GM19238 (cell line): ENCODE data around the gene PCDHGA9.
"Not testable (repeated sequence)": the region's sequence is repeated elsewhere in the genome, so short reads cannot be mapped to it uniquely, and the experiment has no call there.

Experiments used
- DNase-seq: peaks from one replicate; pipeline ENCODE4 v3.0.0; 2011; ENCODE audit warnings: low spot score; ENCODE audit not compliant: insufficient read length

The PCDHGA9 gene

DNA sequence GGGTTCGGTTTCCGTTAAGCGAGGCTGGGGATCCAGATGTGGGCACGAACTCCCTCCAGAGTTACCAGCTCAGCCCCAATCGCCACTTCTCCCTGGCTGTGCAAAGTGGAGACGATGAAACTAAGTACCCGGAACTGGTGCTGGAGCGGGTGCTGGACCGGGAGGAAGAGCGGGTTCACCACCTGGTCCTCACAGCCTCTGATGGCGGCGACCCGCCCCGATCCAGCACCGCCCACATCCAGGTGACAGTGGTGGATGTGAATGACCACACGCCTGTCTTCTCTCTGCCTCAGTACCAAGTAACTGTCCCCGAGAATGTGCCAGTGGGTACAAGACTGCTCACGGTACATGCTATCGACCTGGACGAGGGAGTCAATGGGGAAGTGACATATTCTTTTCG lies 19.2 kb upstream of the PCDHGA9 start:
- DNase-seq: no peak

DNA sequence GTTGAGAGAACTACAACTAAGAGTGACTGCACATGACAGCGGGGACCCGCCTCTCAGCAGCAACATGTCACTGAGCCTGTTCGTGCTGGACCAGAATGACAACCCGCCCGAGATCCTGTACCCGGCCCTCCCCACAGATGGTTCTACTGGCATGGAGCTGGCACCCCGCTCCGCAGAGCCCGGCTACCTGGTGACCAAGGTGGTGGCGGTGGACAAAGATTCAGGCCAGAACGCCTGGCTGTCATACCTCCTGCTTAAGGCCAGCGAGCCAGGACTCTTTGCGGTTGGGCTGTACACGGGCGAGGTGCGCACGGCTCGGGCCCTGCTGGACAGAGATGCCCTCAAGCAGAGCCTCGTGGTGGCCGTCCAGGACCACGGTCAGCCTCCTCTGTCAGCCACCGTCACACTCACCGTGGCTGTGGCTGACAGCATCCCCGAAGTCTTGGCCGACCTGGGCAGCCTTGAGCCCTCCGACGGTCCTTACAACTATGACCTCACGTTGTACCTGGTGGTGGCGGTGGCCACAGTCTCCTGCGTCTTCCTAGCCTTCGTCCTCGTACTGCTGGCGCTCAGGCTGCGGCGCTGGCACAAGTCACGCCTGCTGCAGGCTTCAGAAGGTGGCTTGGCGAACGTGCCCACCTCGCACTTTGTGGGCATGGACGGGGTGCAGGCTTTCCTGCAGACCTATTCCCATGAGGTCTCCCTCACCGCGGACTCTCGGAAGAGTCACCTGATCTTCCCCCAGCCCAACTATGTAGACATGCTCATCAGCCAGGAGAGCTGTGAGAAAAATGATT lies 17.9 kb upstream of the PCDHGA9 start:
- DNase-seq: no peak

DNA sequence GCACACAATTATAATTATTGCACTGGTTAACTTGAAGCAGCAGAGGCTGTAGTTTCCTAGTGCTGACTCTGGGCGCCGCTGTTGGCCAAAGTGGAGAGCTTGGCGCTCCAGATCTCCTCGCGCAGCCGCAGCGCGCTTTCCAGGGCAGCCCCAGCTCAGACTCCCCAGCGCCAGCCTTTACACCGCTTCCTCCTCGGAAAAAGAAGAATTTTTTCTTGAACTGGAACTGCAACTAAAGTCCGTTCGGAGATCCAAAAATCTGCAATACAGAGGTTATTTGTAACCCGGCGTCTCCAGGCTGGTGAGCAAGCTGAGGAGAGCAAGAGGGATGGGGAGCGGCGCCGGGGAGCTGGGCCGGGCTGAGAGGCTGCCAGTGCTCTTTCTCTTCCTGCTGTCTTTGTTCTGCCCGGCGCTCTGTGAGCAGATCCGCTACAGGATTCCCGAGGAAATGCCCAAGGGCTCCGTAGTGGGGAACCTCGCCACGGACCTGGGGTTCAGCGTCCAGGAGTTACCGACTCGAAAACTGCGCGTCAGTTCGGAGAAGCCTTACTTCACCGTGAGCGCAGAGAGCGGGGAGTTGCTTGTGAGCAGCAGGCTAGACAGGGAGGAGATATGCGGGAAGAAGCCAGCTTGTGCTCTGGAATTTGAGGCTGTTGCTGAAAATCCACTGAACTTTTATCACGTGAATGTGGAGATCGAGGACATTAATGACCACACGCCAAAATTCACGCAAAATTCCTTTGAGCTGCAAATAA lies 14.8 kb upstream of the PCDHGA9 start, which contains the start of gene PCDHGB4:
PCDHGB4 (plus strand) TSS at position 142 of the 755 bp plus-strand sequence; CDS start at position 329, 187 bp downstream.
- DNase-seq: not testable (repeated sequence)

DNA sequence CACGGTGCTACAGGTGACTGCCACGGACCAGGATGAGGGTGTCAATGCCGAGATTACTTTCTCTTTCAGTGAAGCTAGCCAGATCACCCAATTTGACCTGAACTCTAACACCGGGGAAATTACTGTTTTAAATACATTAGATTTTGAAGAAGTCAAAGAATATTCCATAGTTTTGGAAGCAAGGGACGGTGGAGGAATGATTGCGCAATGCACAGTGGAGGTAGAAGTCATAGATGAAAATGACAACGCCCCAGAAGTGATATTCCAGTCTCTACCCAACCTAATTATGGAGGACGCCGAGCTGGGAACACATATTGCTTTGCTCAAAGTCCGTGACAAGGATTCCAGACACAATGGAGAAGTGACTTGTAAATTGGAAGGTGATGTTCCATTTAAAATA lies 13.9 kb upstream of the PCDHGA9 start:
- DNase-seq: no peak

DNA sequence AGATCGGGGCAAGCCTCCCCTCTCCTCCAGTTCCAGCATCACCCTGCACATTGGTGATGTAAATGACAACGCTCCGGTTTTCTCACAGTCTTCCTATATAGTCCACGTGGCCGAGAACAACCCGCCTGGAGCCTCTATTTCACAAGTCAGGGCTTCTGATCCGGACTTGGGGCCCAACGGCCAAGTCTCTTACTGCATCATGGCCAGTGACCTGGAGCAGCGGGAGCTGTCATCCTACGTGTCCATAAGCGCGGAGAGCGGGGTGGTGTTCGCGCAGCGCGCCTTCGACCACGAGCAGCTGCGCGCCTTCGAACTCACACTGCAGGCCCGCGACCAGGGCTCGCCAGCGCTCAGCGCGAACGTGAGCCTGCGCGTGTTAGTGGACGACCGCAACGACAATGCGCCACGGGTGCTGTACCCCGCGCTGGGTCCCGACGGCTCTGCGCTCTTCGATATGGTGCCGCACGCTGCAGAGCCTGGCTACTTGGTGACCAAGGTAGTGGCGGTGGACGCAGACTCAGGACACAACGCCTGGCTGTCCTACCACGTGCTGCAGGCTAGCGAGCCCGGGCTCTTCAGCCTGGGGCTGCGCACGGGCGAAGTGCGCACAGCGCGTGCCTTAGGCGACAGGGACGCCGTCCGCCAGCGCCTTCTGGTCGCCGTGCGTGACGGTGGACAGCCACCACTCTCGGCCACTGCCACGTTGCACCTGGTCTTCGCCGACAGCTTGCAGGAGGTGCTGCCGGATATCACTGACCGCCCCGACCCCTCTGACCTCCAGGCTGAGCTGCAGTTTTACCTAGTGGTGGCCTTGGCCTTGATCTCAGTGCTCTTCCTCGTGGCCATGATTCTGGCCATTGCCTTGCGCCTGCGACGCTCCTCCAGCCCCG lies 13.2 kb upstream of the PCDHGA9 start:
- DNase-seq: no peak

DNA sequence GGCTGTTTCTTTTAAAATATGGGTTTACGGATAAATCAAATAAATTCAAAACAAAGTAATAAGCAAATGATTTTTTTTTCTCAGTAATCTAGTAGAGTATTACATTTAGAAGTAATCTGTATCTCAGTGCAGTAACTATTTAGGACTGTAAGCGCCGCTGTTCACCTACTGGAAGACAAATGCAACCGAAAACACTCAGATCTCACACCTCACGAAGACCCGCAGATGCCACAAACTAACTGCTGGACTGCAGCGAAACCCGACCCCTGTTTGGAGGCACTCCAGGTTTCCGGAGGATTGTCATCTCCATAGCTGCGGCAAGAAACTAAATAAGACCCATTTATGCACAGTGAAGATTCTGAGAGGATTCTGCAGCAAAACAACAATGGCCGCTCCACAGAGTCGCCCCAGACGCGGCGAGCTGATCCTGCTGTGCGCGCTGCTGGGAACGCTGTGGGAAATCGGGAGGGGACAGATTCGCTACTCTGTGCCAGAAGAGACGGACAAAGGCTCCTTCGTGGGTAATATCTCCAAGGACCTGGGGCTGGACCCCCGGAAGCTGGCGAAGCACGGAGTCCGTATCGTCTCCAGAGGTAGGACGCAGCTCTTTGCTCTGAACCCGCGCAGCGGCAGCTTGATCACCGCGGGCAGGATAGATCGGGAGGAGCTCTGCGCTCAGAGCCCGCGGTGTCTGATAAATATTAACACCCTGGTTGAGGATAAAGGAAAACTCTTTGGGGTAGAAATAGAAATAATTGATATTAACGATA lies 10.0 kb upstream of the PCDHGA9 start, which contains the start of gene PCDHGA8:
PCDHGA8 (plus strand) TSS at position 205 of the 770 bp plus-strand sequence; CDS start at position 386, 181 bp downstream.
- DNase-seq: no peak

DNA sequence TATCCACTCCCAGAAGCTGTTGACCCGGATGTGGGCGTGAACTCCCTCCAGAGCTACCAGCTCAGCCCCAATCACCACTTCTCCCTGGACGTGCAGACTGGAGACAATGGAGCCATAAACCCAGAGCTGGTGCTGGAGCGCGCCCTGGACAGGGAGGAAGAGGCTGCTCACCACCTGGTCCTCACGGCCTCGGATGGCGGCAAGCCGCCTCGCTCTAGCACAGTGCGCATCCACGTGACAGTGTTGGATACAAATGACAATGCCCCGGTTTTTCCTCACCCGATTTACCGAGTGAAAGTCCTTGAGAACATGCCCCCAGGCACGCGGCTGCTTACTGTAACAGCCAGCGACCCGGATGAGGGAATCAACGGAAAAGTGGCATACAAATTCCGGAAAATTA lies 9.3 kb upstream of the PCDHGA9 start:
- DNase-seq: no peak

DNA sequence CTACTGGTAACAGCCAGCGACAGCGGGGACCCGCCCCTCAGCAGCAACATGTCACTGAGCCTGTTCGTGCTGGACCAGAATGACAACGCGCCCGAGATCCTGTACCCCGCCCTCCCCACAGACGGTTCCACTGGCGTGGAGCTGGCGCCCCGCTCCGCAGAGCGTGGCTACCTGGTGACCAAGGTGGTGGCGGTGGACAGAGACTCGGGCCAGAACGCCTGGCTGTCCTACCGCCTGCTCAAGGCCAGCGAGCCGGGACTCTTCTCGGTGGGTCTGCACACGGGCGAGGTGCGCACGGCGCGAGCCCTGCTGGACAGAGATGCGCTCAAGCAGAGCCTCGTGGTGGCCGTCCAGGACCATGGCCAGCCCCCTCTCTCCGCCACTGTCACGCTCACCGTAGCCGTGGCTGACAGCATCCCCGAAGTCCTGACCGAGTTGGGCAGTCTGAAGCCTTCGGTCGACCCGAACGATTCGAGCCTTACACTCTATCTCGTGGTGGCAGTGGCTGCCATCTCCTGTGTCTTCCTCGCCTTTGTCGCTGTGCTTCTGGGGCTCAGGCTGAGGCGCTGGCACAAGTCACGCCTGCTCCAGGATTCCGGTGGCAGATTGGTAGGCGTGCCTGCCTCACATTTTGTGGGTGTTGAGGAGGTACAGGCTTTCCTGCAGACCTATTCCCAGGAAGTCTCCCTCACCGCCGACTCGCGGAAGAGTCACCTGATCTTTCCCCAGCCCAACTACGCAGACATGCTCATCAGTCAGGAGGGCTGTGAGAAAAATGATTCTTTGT lies 8.0 kb upstream of the PCDHGA9 start:
- not testable (repeated sequence) for DNase-seq

DNA sequence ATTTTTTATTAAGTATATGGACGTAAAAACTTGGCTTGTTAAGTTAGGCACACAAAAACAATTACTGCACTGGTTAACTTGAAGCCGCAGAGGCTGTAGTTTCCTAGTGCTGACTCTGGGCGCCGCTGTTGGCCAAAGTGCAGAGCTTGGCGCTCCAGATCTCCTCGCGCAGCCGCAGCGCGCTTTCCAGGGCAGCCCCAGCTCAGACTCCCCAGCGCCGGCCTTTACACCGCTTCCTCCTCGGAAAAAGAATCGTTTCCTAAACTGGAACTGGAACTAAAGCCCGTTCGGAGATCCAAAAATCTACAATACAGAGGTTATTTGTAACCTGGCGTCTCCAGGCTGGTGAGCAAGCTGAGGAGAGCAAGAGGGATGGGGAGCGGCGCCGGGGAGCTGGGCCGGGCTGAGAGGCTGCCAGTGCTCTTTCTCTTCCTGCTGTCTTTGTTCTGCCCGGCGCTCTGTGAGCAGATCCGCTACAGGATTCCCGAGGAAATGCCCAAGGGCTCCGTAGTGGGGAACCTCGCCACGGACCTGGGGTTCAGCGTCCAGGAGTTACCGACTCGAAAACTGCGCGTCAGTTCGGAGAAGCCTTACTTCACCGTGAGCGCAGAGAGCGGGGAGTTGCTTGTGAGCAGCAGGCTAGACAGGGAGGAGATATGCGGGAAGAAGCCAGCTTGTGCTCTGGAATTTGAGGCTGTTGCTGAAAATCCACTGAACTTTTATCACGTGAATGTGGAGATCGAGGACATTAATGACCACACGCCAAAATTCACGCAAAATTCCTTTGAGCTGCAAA lies 4.6 kb upstream of the PCDHGA9 start, which contains the start of gene PCDHGB5:
PCDHGB5 (plus strand) TSS at position 192 of the 796 bp plus-strand sequence; CDS start at position 373, 181 bp downstream.
- peak; percentile 23 for DNase-seq

DNA sequence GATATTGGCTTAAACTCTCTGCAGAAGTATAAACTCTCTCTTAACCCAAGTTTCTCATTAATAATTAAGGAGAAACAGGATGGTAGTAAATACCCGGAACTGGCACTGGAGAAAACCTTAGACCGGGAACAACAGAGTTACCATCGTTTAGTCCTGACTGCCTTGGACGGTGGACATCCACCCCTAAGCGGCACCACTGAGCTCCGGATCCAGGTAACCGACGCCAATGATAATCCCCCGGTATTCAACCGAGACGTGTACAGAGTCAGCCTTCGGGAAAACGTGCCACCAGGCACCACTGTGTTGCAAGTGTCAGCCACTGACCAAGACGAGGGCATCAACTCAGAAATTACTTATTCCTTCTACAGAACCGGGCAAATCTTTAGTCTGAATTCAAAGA lies 4.0 kb upstream of the PCDHGA9 start:
- DNase-seq: no peak

DNA sequence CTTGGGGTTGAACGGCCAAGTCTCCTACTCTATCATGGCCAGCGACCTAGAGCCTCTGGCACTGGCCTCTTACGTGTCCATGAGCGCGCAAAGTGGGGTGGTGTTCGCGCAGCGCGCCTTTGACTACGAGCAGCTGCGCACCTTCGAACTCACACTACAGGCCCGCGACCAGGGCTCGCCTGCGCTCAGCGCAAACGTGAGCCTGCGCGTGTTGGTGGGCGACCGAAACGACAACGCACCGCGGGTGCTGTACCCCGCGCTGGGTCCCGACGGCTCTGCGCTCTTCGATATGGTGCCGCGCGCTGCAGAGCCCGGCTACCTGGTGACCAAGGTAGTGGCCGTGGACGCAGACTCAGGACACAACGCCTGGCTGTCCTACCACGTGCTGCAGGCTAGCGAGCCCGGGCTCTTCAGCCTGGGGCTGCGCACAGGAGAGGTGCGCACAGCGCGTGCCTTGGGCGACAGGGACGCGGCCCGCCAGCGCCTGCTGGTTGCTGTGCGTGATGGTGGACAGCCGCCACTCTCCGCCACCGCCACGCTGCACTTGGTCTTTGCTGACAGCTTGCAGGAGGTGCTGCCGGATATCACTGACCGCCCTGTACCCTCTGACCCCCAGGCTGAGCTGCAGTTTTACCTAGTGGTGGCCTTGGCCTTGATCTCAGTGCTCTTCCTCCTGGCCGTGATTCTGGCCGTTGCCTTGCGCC lies 2.9 kb upstream of the PCDHGA9 start:
- no peak for DNase-seq

DNA sequence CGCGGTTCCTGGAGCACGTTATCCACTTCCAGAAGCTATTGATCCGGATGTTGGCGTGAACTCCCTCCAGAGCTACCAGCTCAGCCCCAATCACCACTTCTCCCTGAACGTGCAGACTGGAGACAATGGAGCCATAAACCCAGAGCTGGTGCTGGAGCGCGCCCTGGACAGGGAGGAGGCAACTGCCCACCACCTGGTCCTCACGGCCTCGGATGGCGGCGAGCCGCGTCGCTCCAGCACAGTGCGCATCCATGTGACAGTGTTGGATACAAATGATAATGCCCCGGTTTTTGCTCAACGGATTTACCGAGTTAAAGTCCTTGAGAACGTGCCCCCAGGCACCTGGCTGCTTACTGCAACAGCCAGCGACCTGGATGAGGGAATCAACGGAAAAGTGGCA lies 809 bp downstream of the PCDHGA9 start:
- no peak for DNase-seq

DNA sequence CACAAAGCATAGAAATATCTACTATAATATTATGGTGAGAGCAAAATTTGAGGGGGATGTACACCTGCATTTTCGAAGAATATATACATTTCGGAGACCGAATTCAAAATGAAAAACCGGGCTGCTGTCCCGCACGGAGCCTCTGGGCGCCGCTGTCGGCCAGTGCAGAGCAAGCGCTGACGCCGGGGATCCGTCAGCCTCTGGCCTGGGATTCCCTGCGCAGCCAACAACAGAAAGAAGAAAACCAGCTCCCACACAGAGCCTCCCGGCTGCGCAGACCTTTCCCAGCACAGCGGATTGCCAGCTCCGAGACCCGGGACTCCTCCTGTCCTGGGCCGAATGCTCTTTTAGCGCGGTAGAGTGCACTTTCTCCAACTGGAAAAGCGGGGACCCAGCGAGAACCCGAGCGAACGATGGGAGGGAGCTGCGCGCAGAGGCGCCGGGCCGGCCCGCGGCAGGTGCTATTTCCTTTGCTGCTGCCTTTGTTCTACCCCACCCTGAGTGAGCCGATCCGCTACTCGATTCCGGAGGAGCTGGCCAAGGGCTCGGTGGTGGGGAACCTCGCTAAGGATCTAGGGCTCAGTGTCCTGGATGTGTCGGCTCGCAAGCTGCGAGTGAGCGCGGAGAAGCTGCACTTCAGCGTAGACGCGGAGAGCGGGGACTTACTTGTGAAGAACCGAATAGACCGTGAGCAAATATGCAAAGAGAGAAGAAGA lies 5.4 kb downstream of the PCDHGA9 start, which contains the start of gene PCDHGB6:
PCDHGB6 (plus strand) TSS at position 232 of the 716 bp plus-strand sequence; CDS start at position 414, 182 bp downstream.
- DNase-seq: not testable (repeated sequence)

DNA sequence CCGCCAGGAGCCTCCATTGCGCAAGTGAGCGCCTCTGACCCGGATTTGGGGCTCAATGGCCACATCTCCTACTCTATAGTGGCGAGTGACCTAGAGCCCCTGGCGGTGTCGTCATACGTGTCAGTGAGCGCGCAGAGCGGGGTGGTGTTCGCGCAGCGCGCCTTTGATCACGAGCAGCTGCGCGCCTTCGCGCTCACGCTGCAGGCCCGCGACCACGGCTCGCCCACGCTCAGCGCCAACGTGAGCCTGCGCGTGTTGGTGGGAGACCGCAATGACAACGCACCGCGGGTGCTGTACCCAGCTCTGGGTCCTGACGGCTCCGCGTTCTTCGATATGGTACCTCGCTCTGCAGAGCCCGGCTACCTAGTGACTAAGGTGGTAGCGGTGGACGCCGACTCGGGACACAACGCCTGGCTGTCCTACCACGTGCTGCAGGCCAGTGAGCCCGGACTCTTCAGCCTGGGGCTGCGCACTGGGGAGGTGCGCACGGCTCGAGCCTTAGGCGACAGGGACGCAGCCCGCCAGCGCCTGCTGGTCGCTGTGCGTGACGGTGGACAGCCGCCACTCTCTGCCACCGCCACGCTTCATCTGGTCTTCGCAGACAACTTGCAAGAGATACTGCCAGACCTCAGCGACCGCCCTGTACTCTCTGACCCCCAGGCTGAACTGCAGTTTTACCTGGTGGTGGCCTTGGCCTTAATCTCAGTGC lies 7.2 kb downstream of the PCDHGA9 start:
- no peak for DNase-seq

DNA sequence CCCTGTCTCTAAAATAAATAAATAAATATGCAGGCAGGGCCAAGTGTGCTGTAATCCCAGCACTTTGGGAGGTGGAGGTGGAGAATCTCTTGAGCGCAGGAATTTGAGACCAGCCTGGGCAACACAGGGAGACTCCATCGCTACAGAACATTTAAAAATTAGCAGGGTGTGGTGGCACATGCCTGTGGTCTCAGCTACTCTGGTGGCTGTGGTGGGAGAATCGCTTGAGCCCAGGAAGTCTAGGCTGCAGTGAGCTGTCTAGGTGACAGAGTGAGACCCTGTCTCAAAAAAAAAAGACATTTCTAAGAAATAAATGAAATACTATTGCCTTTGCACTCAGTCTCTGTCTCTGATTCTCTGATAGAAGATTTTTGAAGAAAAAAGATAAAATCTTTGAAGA lies 9.0 kb downstream of the PCDHGA9 start:
- DNase-seq: no peak

DNA sequence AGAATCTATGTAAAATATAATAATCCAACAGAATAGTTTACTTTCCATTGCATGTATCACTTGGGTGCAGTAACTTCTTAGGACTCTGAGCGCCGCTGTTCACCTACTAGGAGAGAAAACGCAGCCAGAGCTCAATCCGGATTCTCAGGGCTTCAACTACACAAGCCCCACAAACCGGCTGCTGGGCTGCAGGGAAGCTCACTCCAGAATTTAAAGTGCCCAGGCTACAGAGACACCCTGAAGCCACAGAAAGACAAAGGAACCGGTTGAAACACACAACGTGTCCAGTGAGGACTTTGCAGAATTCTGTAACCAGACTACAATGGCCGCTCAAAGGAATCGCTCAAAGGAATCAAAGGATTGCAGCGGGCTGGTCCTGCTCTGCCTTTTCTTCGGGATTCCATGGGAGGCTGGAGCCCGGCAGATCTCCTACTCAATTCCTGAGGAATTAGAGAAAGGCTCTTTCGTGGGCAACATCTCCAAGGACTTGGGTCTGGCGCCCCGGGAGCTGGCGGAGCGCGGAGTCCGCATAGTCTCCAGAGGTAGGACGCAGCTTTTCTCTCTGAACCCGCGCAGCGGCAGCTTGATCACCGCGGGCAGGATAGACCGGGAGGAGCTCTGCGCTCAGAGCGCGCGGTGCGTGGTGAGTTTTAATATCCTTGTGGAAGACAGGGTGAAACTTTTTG lies 10.4 kb downstream of the PCDHGA9 start, which contains the start of gene PCDHGA10:
PCDHGA10 (plus strand) TSS at position 134 of the 686 bp plus-strand sequence; CDS start at position 323, 189 bp downstream.
- peak; percentile 55 for DNase-seq
